Activated B cell treated with CpG ODN at 0.5 μM for 24 hours (primary cell): ENCODE measurements around the gene IPPK. TPM values are rescaled to one million over a fixed set of nuclear protein-coding genes. Genes with fewer than 3 reads are reported as not detected.

Source experiments
- ATAC-seq: fragments of 200-7000 bp; cut with Tn5 transposase; one replicate; pipeline ENCODE4 v1.10.0; 2021; ENCODE audit warnings: low read depth, mild to moderate bottlenecking, moderate library complexity
- CTCF ChIA-PET: fragments of 350-600 bp; sonication (Branson Sonifier 250); formaldehyde crosslinking; loops from one replicate; lab custom pipeline; 2021; ENCODE audit warnings: antibody characterized with exemption; lab: Charles Lee
- POLR2A ChIA-PET: fragments of 350-600 bp; sonication (Branson Sonifier 250); formaldehyde crosslinking; loops from one replicate; lab custom pipeline; 2021; ENCODE audit warnings: antibody characterized with exemption; lab: Charles Lee
- DNase-seq: peaks from one replicate; pipeline ENCODE4 v3.0.0; 2022
- H3K27ac Mint-ChIP-seq: one replicate; pipeline ENCODE4 v1.8.0; 2020; ENCODE audit warnings: mixed read lengths
- H3K27me3 Mint-ChIP-seq: one replicate; pipeline ENCODE4 v1.8.0; 2021; ENCODE audit warnings: mixed read lengths
- H3K36me3 Mint-ChIP-seq: one replicate; pipeline ENCODE4 v1.8.0; 2021; ENCODE audit warnings: low read depth, mixed read lengths
- H3K4me1 Mint-ChIP-seq: one replicate; pipeline ENCODE4 v1.8.0; 2021; ENCODE audit warnings: mixed read lengths
- H3K4me3 Mint-ChIP-seq: one replicate; pipeline ENCODE4 v1.8.0; 2020; ENCODE audit warnings: mild to moderate bottlenecking, mixed read lengths
- H3K9me3 Mint-ChIP-seq: one replicate; pipeline ENCODE4 v1.8.0; 2020; ENCODE audit warnings: mixed read lengths
- intact Hi-C: fragments of 100-400 bp; cut with micrococcal nuclease; formaldehyde crosslinking; loops from one replicate; pipeline ENCODE4 v1.15.1; 2024
- total RNA-seq: library from RNA; stranded (reverse); gene quantifications from 2 replicates; pipeline ENCODE4 v1.2.3, GENCODE V29; 2022
- TF ChIP-seq, protein P1 (sequence below): fragments of 200-600 bp; IDR thresholded peaks from one replicate; pipeline ENCODE4 v1.8.0; 2022; ENCODE audit warnings: antibody characterized with exemption, mild to moderate bottlenecking

The IPPK gene
- total RNA-seq, 1 donor from 2014 or later = 9.7 TPM

- no peak overlapping the region for H3K4me3 Mint-ChIP-seq
- no peak overlapping the region for H3K27ac Mint-ChIP-seq
- ATAC-seq (no peak), DNase-seq (no peak)
- intact Hi-C loops = no loop called here
- ChIA-PET CTCF (no interaction called here), POLR2A (no interaction called here)
- H3K36me3 Mint-ChIP-seq = peaks cover 49% of the 10 kb centered on the region
- TF ChIP-seq, protein P1, sequence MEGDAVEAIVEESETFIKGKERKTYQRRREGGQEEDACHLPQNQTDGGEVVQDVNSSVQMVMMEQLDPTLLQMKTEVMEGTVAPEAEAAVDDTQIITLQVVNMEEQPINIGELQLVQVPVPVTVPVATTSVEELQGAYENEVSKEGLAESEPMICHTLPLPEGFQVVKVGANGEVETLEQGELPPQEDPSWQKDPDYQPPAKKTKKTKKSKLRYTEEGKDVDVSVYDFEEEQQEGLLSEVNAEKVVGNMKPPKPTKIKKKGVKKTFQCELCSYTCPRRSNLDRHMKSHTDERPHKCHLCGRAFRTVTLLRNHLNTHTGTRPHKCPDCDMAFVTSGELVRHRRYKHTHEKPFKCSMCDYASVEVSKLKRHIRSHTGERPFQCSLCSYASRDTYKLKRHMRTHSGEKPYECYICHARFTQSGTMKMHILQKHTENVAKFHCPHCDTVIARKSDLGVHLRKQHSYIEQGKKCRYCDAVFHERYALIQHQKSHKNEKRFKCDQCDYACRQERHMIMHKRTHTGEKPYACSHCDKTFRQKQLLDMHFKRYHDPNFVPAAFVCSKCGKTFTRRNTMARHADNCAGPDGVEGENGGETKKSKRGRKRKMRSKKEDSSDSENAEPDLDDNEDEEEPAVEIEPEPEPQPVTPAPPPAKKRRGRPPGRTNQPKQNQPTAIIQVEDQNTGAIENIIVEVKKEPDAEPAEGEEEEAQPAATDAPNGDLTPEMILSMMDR = no peak
- H3K9me3 Mint-ChIP-seq = no peaks in the 10 kb centered on the region
- no peaks in the 10 kb centered on the region for H3K27me3 Mint-ChIP-seq
- H3K4me1 Mint-ChIP-seq = no peaks in the 10 kb centered on the region
These were observed 59.2 kb downstream of the IPPK start for GRCh38 chr9:92610470-92611420.

DNA sequence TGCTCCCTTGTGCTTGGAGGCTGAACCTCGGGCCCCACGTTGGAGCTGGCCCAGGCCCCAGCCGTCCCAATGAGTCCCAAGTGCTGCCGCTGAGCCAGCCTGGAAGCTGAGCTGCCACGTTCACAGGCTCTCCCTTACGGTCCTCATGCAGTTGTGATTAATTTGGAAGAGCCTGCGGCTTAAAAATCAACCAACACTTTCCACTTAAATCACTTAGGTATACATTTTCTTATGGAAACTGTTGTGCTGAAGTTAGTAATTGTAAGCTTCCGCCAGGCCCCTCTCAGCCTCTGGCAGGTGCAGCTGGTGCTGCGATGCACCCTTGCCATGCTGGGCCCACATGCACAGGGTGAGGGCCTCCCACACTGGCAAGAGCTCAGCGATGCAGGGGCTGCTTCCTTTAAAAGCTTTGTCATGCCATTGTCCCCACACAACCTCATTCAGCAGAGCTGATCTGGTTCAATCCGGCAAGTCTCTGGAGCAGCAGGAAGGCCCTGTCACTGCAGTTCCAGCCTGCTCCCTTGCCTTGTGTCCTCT lies 61.0 kb downstream of the IPPK start:
- Mint-ChIP-seq H3K27ac (no peak overlapping the region), H3K9me3 (peaks cover 4% of the 10 kb centered on the region), H3K4me3 (no peak overlapping the region), H3K36me3 (peaks cover 32% of the 10 kb centered on the region), H3K27me3 (no peaks in the 10 kb centered on the region), H3K4me1 (no peaks in the 10 kb centered on the region)
- POLR2A ChIA-PET = no interaction called here
- intact Hi-C loops = no loop called here
- DNase-seq (no peak), ATAC-seq (no peak)
- CTCF ChIA-PET = no interaction called here
- TF ChIP-seq, protein P1 = no peak

DNA sequence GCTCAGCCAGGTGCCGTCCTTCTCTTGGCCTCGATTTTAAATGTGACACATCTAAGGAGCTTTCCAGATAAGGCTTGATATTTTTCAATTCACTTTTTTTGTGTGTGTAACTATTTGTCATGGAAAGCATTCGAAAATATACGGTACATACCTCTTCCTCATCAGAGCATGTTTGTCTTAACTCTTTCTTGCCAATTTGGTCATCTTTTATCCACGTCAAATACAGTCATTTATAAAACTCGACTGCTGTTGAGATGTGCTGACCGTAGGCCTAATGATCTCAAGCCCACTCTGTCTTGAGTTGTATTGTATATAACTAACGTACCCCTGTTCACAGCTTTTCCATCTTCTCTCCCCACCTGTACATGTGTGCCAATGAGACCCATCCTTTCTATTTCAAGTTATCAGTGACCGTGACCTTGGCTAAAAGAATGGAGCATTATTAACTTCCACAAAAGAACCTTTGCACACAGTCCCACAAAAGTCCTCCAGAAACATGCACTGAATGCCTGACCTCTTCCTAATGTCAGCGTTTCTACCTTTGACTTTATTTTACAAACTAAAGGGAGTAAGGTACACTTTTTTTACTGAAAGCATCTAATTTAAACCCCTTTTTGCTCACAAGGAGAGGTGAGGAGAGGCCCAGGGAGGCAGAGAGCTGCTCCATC lies 61.6 kb downstream of the IPPK start:
- ATAC-seq = no peak
- H3K9me3 Mint-ChIP-seq = peaks cover 10% of the 10 kb centered on the region
- ChIA-PET CTCF (interaction anchor here (1.1 kb wide), 1 partner anchor 468 kb away, joined by 3 read pairs; no protein-coding TSS in a partner anchor), POLR2A (no interaction called here)
- H3K27ac Mint-ChIP-seq = no peak overlapping the region
- TF ChIP-seq, protein P1 = no peak
- DNase-seq = no peak
- intact Hi-C loops = no loop called here
- H3K4me1 Mint-ChIP-seq = no peaks in the 10 kb centered on the region
- H3K4me3 Mint-ChIP-seq = no peak overlapping the region
- H3K36me3 Mint-ChIP-seq = peaks cover 28% of the 10 kb centered on the region
- H3K27me3 Mint-ChIP-seq = no peaks in the 10 kb centered on the region

DNA sequence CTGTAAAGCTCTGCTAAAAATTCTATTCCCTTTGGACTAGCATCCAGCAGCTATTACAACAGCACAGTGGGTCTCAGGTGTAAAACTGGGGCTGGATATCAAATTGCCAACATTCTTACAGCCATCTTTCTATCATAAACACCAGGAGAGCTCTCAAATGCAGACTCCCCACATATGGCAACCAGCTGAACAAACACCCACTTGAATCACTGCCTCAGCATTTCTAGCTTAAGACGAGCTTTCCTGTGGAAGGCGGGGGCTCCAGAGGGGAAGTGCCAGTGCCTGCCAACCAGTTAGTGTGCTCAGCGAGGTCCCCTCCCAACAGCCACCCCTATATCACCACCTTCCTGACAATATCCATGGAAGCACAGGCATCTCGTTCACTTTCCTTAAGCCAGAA lies 62.2 kb downstream of the IPPK start:
- TF ChIP-seq, protein P1 = no peak
- no peak for ATAC-seq
- H3K9me3 Mint-ChIP-seq = peaks cover 11% of the 10 kb centered on the region
- no peaks in the 10 kb centered on the region for H3K4me1 Mint-ChIP-seq
- ChIA-PET CTCF (interaction anchor here (1.1 kb wide), 1 partner anchor 467 kb away, joined by 3 read pairs; no protein-coding TSS in a partner anchor), POLR2A (no interaction called here)
- DNase-seq = no peak
- no peak overlapping the region for H3K27ac Mint-ChIP-seq
- peaks cover 23% of the 10 kb centered on the region for H3K36me3 Mint-ChIP-seq
- H3K27me3 Mint-ChIP-seq = no peaks in the 10 kb centered on the region
- intact Hi-C loops = no loop called here
- H3K4me3 Mint-ChIP-seq = no peak overlapping the region

- H3K27me3 Mint-ChIP-seq = no peaks in the 10 kb centered on the region
- intact Hi-C loops = no loop called here
- no peaks in the 10 kb centered on the region for H3K4me1 Mint-ChIP-seq
- no peak overlapping the region for H3K27ac Mint-ChIP-seq
- TF ChIP-seq, protein P1 = no peak
- H3K36me3 Mint-ChIP-seq = peaks cover 18% of the 10 kb centered on the region
- ATAC-seq (no peak), DNase-seq (no peak)
- CTCF ChIA-PET = interaction anchor here (1.1 kb wide), 1 partner anchor 466 kb away, joined by 3 read pairs; no protein-coding TSS in a partner anchor
- H3K4me3 Mint-ChIP-seq = no peak overlapping the region
- POLR2A ChIA-PET = no interaction called here
- H3K9me3 Mint-ChIP-seq = peaks cover 11% of the 10 kb centered on the region
These were observed 62.8 kb downstream of the IPPK start for GRCh38 chr9:92607088-92607487.
